ENCODE measurements around the gene CSNK2A1. TPM values are rescaled to one million over a fixed set of nuclear protein-coding genes. Genes with fewer than 3 reads are reported as not detected.

The CSNK2A1 gene
- total RNA-seq, 1 donor from 2014 or later = 84.8 TPM

DNA sequence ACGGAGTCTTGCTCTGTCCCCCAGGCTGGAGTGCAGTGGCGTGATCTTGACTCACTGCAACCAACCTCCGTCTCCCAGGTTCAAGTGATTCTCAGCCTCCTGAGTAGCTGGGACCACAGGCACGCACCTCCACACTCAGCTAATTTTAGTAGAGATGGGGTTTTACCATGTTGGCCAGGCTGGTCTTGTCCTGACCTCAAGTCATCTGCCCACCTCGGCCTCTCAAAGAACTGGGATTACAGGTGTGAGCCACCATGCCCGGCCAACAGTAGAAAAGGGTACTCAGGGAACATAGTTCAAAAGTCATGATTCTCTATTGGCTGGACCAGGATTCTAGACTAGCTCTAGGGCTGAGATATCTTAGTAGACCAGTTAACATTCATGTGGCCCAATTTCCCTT, 5.6 kb downstream of the CSNK2A1 start:
- DNase-seq (no peak), ATAC-seq (no peak)
- peaks cover 43% of the 10 kb centered on the region for H3K4me1 ChIP-seq
- TF ChIP-seq, protein P1, sequence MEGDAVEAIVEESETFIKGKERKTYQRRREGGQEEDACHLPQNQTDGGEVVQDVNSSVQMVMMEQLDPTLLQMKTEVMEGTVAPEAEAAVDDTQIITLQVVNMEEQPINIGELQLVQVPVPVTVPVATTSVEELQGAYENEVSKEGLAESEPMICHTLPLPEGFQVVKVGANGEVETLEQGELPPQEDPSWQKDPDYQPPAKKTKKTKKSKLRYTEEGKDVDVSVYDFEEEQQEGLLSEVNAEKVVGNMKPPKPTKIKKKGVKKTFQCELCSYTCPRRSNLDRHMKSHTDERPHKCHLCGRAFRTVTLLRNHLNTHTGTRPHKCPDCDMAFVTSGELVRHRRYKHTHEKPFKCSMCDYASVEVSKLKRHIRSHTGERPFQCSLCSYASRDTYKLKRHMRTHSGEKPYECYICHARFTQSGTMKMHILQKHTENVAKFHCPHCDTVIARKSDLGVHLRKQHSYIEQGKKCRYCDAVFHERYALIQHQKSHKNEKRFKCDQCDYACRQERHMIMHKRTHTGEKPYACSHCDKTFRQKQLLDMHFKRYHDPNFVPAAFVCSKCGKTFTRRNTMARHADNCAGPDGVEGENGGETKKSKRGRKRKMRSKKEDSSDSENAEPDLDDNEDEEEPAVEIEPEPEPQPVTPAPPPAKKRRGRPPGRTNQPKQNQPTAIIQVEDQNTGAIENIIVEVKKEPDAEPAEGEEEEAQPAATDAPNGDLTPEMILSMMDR (IDR thresholded peaks at IDR 0.05) = no peak
- no peaks in the 10 kb centered on the region for H3K36me3 ChIP-seq
- H3K9me3 ChIP-seq = no peaks in the 10 kb centered on the region
- intact Hi-C loops (cut with DNase I) = no loop called here
- H3K27ac ChIP-seq = no peak overlapping the region
- no peak overlapping the region for H3K4me3 ChIP-seq
- H3K27me3 ChIP-seq = no peaks in the 10 kb centered on the region

DNA sequence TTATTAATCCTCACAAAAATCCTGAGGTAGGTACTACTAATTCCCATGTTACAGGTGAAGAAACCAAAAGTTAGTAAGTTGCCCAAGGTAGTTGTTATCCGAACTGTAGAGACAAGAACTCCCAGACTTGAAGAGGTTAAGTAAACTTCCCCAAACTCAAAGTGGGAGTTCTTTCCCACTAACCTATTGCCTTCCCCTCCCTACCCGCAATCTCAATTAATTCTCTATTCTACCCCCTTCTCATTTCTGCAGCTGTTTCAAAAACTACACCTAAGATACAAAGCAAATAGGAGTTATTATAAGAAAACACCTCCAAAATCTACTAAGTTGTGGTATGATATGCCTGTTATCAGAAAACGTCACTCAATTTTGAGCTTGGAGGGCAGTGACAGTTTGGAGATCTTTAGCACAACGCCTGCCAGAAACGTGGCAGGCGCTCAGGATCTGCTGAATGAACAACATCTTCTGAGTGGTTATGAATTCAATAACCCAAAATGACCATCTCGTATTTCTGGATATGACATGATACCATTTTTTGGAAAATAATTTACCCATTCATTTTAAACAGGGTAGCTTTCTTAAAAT, 7.1 kb downstream of the CSNK2A1 start:
- no peak overlapping the region for H3K27ac ChIP-seq
- intact Hi-C loops (cut with DNase I) = no loop called here
- no peaks in the 10 kb centered on the region for H3K27me3 ChIP-seq
- H3K4me1 ChIP-seq = peaks cover 33% of the 10 kb centered on the region
- no peak for DNase-seq
- TF ChIP-seq, protein P1 (IDR thresholded peaks at IDR 0.05) = no peak
- no peaks in the 10 kb centered on the region for H3K36me3 ChIP-seq
- no peaks in the 10 kb centered on the region for H3K9me3 ChIP-seq
- no peak overlapping the region for H3K4me3 ChIP-seq
- ATAC-seq = no peak

DNA sequence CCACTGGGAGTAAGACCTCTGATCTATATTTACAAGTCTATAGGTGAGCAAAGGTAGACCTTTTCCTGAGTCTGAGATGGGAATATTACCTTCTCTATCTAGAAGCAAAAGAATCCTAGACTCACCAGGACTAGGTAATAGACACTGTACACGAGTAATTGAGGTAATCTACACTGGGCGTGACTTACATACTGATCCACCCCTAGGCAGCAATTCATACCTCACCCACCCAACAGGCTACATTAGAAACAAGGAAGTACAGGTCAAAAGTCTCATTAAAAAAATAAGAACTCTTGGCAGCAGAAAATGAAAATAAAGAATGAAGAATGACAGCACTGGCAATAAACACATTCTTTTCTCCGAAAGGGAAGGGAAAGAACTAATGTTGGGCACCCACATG, 7.6 kb downstream of the CSNK2A1 start:
- H3K4me1 ChIP-seq = peaks cover 29% of the 10 kb centered on the region
- TF ChIP-seq, protein P1 (IDR thresholded peaks at IDR 0.05) = no peak
- H3K4me3 ChIP-seq = no peak overlapping the region
- DNase-seq (no peak), ATAC-seq (peak; percentile 81)
- intact Hi-C loops (cut with DNase I) = no loop called here
- H3K27me3 ChIP-seq = no peaks in the 10 kb centered on the region
- no peaks in the 10 kb centered on the region for H3K36me3 ChIP-seq
- no peaks in the 10 kb centered on the region for H3K9me3 ChIP-seq
- no peak overlapping the region for H3K27ac ChIP-seq

DNA sequence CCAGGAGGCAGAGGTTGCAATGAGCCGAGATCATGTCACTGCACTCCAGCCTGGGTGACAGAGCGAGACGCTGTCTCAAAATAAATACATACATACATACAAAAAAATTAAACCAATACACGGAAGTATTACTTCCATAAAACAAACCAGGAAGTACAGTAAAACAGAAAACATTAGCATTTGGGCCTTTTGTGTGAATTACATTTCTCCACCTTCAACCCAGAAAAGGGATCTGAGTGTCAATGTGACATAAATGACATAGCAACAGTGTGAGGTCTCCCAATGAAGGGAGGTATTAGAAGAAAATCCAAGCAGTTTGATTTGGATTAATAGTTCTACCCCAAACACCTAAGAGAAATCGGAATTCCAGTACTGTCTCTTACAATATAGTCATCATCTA, 10.1 kb downstream of the CSNK2A1 start:
- Histone ChIP-seq H3K9me3 (no peaks in the 10 kb centered on the region), H3K4me1 (peaks cover 21% of the 10 kb centered on the region), H3K36me3 (peaks cover 5% of the 10 kb centered on the region), H3K4me3 (no peak overlapping the region), H3K27ac (no peak overlapping the region), H3K27me3 (no peaks in the 10 kb centered on the region)
- ATAC-seq (no peak), DNase-seq (no peak)
- TF ChIP-seq, protein P1 (IDR thresholded peaks at IDR 0.05) = no peak
- intact Hi-C loops (cut with DNase I) = no loop called here

DNA sequence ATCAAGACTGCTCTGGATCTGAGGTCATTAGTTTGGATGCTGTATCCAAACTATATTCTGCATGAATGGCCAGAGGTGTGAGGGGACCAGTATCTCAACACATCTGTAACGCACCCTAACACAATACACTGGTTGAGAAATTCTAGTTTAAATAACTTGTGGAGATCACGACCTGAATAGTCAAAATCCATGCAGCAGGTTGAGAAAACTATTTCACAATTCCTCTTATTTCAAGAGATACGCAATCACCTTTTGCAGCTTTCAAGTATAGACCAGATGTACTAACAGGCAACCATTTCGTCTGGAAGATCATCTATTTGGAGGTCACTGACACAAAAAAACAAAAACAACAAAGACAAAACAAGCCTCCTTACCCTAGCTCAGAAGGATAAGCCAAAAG, 11.1 kb downstream of the CSNK2A1 start:
- H3K27ac ChIP-seq = no peak overlapping the region
- H3K9me3 ChIP-seq = no peaks in the 10 kb centered on the region
- peaks cover 21% of the 10 kb centered on the region for H3K4me1 ChIP-seq
- intact Hi-C loops (cut with DNase I) = no loop called here
- no peak overlapping the region for H3K4me3 ChIP-seq
- no peak for ATAC-seq
- no peak for DNase-seq
- no peaks in the 10 kb centered on the region for H3K27me3 ChIP-seq
- H3K36me3 ChIP-seq = peaks cover 5% of the 10 kb centered on the region
- TF ChIP-seq, protein P1 (IDR thresholded peaks at IDR 0.05) = no peak

DNA sequence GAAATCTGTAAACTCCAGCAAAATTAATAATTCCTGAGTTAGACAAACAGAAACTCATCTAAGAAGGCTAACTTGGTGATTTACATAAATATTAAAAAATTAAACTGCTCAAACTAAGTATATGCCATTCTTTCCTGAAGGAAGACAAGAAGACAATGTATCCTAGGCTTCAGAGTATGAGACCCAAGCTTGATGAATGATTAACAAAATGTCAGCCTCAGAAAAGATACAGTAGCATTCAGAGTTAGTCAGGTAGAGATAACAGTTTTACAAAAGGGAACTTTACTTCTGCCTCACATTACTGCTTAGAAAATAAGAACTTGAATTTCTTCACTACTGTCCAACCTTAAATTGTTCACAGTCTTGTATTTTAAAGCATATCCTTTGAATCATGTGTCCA, 12.0 kb downstream of the CSNK2A1 start:
- Histone ChIP-seq H3K4me1 (peaks cover 20% of the 10 kb centered on the region), H3K27me3 (no peaks in the 10 kb centered on the region), H3K4me3 (no peak overlapping the region), H3K27ac (no peak overlapping the region), H3K36me3 (peaks cover 6% of the 10 kb centered on the region), H3K9me3 (no peaks in the 10 kb centered on the region)
- TF ChIP-seq, protein P1 (IDR thresholded peaks at IDR 0.05) = no peak
- DNase-seq (no peak), ATAC-seq (no peak)
- intact Hi-C loops (cut with DNase I) = no loop called here
